Keratinocyte (primary cell): ENCODE measurements around the gene SLC29A1. TPM values are rescaled to one million over a fixed set of nuclear protein-coding genes. Genes with fewer than 3 reads are reported as not detected.
"Not testable (repeated sequence)": the region's sequence is repeated elsewhere in the genome, so short reads cannot be mapped to it uniquely, and the experiment has no call there.

Experiments
- DNase-seq: peaks from one replicate; pipeline ENCODE4 v3.0.0-alpha.2; 2011; ENCODE audit warnings: low read depth, missing footprints, low spot score
- FAIRE-seq: peaks from 2 replicates; lab custom pipeline; 2011; peaks lifted over from hg19 to GRCh38; lab: Jason Lieb, UNC
- H2AFZ ChIP-seq: 2 replicates; pipeline ENCODE4 v1.6.0; 2012; ENCODE audit warnings: low read length, control low read depth, inconsistent platforms; ENCODE audit not compliant: control insufficient read depth
- H3K27ac ChIP-seq: 2 replicates; pipeline ENCODE4 v1.5.1; 2011; ENCODE audit warnings: low read length; ENCODE audit not compliant: control insufficient read depth, insufficient read depth
- H3K27me3 ChIP-seq: 3 replicates; pipeline ENCODE4 v1.6.0; 2011; ENCODE audit warnings: low read length; ENCODE audit not compliant: control insufficient read depth, insufficient read depth; ENCODE audit errors: extremely low read depth
- H3K36me3 ChIP-seq, 2 experiments: 2 replicates in 1 of 2; 3 replicates in 1 of 2; pipeline ENCODE4 v1.5.1; 2011; ENCODE audit warnings: low read length in 2 of 2, mild to moderate bottlenecking in 1 of 2; ENCODE audit not compliant: control insufficient read depth in 2 of 2, insufficient read depth in 2 of 2; ENCODE audit errors: extremely low read depth in 1 of 2
- H3K4me1 ChIP-seq: 3 replicates; pipeline ENCODE4 v1.5.1; 2011; ENCODE audit warnings: low read length; ENCODE audit not compliant: control insufficient read depth, insufficient read depth; ENCODE audit errors: extremely low read depth
- H3K4me2 ChIP-seq: 3 replicates; pipeline ENCODE4 v1.6.0; 2011; ENCODE audit warnings: low read depth, low read length; ENCODE audit not compliant: control insufficient read depth, insufficient read depth; ENCODE audit errors: extremely low read depth
- H3K4me3 ChIP-seq, 3 experiments: fragments of 200-600 bp in 1 of 3; sonication (generic) in 1 of 3; 2 replicates in 2 of 3; 3 replicates in 1 of 3; pipeline ENCODE4 v1.5.1; 2011 to 2016; ENCODE audit warnings: low read length in 3 of 3, mild to moderate bottlenecking in 3 of 3, control low read depth in 2 of 3, inconsistent platforms in 1 of 3, low read depth in 1 of 3, mixed read lengths in 1 of 3, mixed run types in 1 of 3, moderate library complexity in 1 of 3; ENCODE audit not compliant: control insufficient read depth in 2 of 3, insufficient read depth in 2 of 3; ENCODE audit errors: extremely low read depth in 1 of 3
- H3K79me2 ChIP-seq: 2 replicates; pipeline ENCODE4 v1.6.0; 2012; ENCODE audit warnings: low read length; ENCODE audit not compliant: control insufficient read depth, insufficient read depth
- H3K9ac ChIP-seq: 3 replicates; pipeline ENCODE4 v1.6.0; 2011; ENCODE audit warnings: low read length; ENCODE audit not compliant: control insufficient read depth, insufficient read depth; ENCODE audit errors: extremely low read depth
- H3K9me1 ChIP-seq: 3 replicates; pipeline ENCODE4 v1.6.0; 2011; ENCODE audit warnings: low read length; ENCODE audit not compliant: control insufficient read depth, insufficient read depth; ENCODE audit errors: extremely low read depth
- H3K9me3 ChIP-seq: 2 replicates; pipeline ENCODE4 v1.5.1; 2012; ENCODE audit warnings: low read depth, low read length; ENCODE audit not compliant: control insufficient read depth
- H4K20me1 ChIP-seq: 3 replicates; pipeline ENCODE4 v1.6.0; 2011; ENCODE audit warnings: low read length; ENCODE audit not compliant: control insufficient read depth, insufficient read depth; ENCODE audit errors: extremely low read depth
- CTCF ChIP-seq, 3 experiments: IDR thresholded peaks in 1 of 3; conservative IDR thresholded peaks in 1 of 3; optimal IDR thresholded peaks in 1 of 3; 2 replicates in 2 of 3; 3 replicates in 1 of 3; pipeline versions ENCODE3 to v1.5.1; 2011; ENCODE audit warnings: low read length in 3 of 3, mild to moderate bottlenecking in 3 of 3, moderate library complexity in 2 of 3, control low read depth in 1 of 3, inconsistent platforms in 1 of 3; ENCODE audit not compliant: insufficient read depth in 2 of 3; ENCODE audit errors: extremely low read depth in 1 of 3
- EZH2 ChIP-seq: IDR thresholded peaks from one replicate; pipeline ENCODE4 v1.6.1; 2012; ENCODE audit warnings: inconsistent platforms, mild to moderate bottlenecking, low read length, moderate library complexity
- dilution Hi-C: fragments of 300-500 bp; cut with MboI; formaldehyde crosslinking; loops from one replicate; pipeline ENCODE4 v1.7.0; 2020; ENCODE audit warnings: low sequenced_read_pairs; ENCODE audit not compliant: extremely low pct_ligation_motif_present
- polyA plus RNA-seq, 5 experiments: library from polyadenylated mRNA; depleted of rRNA in 3 of 5; stranded (reverse) in 3 of 5; stranded (forward) in 1 of 5; unstranded in 1 of 5; fragments of >200 nt; gene quantifications; 1 replicate in 1 of 5; 2 replicates in 3 of 5; 3 replicates in 1 of 5; pipeline versions ENCODE4 v1.2.1 to v1.2.3, GENCODE V29; 2011 to 2012; ENCODE audit warnings: missing spikeins in 2 of 5, low read depth in 1 of 5, low replicate concordance in 1 of 5

The SLC29A1 gene
- polyA plus RNA-seq, 1 donor (not counting 4 experiments of a cell fraction or from before 2014, with no cell fraction given): 51.0 TPM

GRCh38 chr6:44194326-44194725 lies 29.1 kb upstream of the SLC29A1 start:
- no peak overlapping the region for H3K9ac ChIP-seq

GRCh38 chr6:44196351-44196750 lies 27.0 kb upstream of the SLC29A1 start:
- H4K20me1 ChIP-seq, H3K79me2 ChIP-seq, H3K27me3 ChIP-seq, DNase-seq, H3K4me3 ChIP-seq, dilution Hi-C loops, H3K9me3 ChIP-seq, H3K9ac ChIP-seq, H2AFZ ChIP-seq, H3K27ac ChIP-seq, H3K4me2 ChIP-seq, H3K36me3 ChIP-seq, FAIRE-seq, H3K9me1 ChIP-seq: not testable (repeated sequence)
- peaks cover 10% of the 10 kb centered on the region for H3K4me1 ChIP-seq

More at GRCh38 chr6:44194326-44194725, 29.1 kb upstream of the SLC29A1 start:
- FAIRE-seq (no peak), DNase-seq (no peak)
- TF ChIP-seq EZH2: no peak
- TF ChIP-seq CTCF (optimal IDR thresholded peaks at IDR 0.05 in 1 of 3, IDR thresholded peaks at IDR 0.05 in 1 of 3, conservative IDR thresholded peaks at IDR 0.05 in 1 of 3; ENCODE audit: extremely low read depth in 1 of 3, insufficient read depth in 2 of 3, low read length in 3 of 3): no peak
- no peak overlapping the region for H3K4me2 ChIP-seq
- no peak overlapping the region for H3K27ac ChIP-seq
- H3K36me3 ChIP-seq: no peaks in the 10 kb centered on the region
- H3K9me1 ChIP-seq: no peaks in the 10 kb centered on the region
- H4K20me1 ChIP-seq: no peaks in the 10 kb centered on the region
- no peaks in the 10 kb centered on the region for H3K4me1 ChIP-seq
- H2AFZ ChIP-seq: no peak overlapping the region
- H3K4me3 ChIP-seq: no peak overlapping the region
- no peaks in the 10 kb centered on the region for H3K79me2 ChIP-seq
- dilution Hi-C loops: no loop called here
- no peaks in the 10 kb centered on the region for H3K27me3 ChIP-seq
- no peaks in the 10 kb centered on the region for H3K9me3 ChIP-seq

GRCh38 chr6:44198684-44199083 lies 24.7 kb upstream of the SLC29A1 start:
- dilution Hi-C loops: no loop called here

More at GRCh38 chr6:44198684-44199083, 24.7 kb upstream of the SLC29A1 start:
- H3K4me1 ChIP-seq: peaks cover 27% of the 10 kb centered on the region
- no peak for FAIRE-seq
- no peak for TF ChIP-seq EZH2
- no peak for TF ChIP-seq CTCF (optimal IDR thresholded peaks at IDR 0.05 in 1 of 3, IDR thresholded peaks at IDR 0.05 in 1 of 3, conservative IDR thresholded peaks at IDR 0.05 in 1 of 3; ENCODE audit: extremely low read depth in 1 of 3, insufficient read depth in 2 of 3, low read length in 3 of 3)
- H3K9me3 ChIP-seq: no peaks in the 10 kb centered on the region
- no peaks in the 10 kb centered on the region for H4K20me1 ChIP-seq
- no peaks in the 10 kb centered on the region for H3K79me2 ChIP-seq
- no peak for DNase-seq
- H3K9ac ChIP-seq: no peak overlapping the region
- no peak overlapping the region for H3K4me2 ChIP-seq
- H3K27ac ChIP-seq: no peak overlapping the region
- no peaks in the 10 kb centered on the region for H3K27me3 ChIP-seq
- no peak overlapping the region for H2AFZ ChIP-seq
- no peaks in the 10 kb centered on the region for H3K36me3 ChIP-seq
- H3K4me3 ChIP-seq: no peak overlapping the region
- no peaks in the 10 kb centered on the region for H3K9me1 ChIP-seq
